ENCODE measurements around the gene EPHB1.

GRCh38 chr3:135033737-135034136 is 238.7 kb downstream of the EPHB1 start:
- no peak for TF ChIP-seq CREM (CRISPR knock-in tag; IDR thresholded peaks at IDR 0.05)
- TF ChIP-seq TCF7 (CRISPR knock-in tag; IDR thresholded peaks at IDR 0.05; ENCODE audit: low read depth): no peak
- TF ChIP-seq NFYB (CRISPR knock-in tag; conservative IDR thresholded peaks at IDR 0.05; ENCODE audit: low read depth): no peak
- no peak for TF ChIP-seq ZNF232 (CRISPR knock-in tag; IDR thresholded peaks at IDR 0.05)
- no peak for TF ChIP-seq ATF2 (CRISPR knock-in tag; IDR thresholded peaks at IDR 0.05; ENCODE audit: borderline replicate concordance, low read depth)
- TF ChIP-seq TP53 (CRISPR knock-in tag; IDR thresholded peaks at IDR 0.05): no peak
- TF ChIP-seq, protein P1, sequence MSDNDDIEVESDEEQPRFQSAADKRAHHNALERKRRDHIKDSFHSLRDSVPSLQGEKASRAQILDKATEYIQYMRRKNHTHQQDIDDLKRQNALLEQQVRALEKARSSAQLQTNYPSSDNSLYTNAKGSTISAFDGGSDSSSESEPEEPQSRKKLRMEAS (CRISPR knock-in tag; IDR thresholded peaks at IDR 0.05): no peak
- TF ChIP-seq, protein P2, sequence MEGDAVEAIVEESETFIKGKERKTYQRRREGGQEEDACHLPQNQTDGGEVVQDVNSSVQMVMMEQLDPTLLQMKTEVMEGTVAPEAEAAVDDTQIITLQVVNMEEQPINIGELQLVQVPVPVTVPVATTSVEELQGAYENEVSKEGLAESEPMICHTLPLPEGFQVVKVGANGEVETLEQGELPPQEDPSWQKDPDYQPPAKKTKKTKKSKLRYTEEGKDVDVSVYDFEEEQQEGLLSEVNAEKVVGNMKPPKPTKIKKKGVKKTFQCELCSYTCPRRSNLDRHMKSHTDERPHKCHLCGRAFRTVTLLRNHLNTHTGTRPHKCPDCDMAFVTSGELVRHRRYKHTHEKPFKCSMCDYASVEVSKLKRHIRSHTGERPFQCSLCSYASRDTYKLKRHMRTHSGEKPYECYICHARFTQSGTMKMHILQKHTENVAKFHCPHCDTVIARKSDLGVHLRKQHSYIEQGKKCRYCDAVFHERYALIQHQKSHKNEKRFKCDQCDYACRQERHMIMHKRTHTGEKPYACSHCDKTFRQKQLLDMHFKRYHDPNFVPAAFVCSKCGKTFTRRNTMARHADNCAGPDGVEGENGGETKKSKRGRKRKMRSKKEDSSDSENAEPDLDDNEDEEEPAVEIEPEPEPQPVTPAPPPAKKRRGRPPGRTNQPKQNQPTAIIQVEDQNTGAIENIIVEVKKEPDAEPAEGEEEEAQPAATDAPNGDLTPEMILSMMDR (IDR thresholded peaks at IDR 0.05): no peak
- no peak for TF ChIP-seq MYBL2 (CRISPR knock-in tag; IDR thresholded peaks at IDR 0.05)
- no peak for TF ChIP-seq ETV6 (CRISPR knock-in tag; IDR thresholded peaks at IDR 0.05)
- no peak for TF ChIP-seq ATF1 (CRISPR knock-in tag; IDR thresholded peaks at IDR 0.05)
- no peak for TF ChIP-seq GABPB1 (CRISPR knock-in tag; IDR thresholded peaks at IDR 0.05)
- TF ChIP-seq ELF4 (CRISPR knock-in tag; IDR thresholded peaks at IDR 0.05; ENCODE audit: low read depth): no peak
- TF ChIP-seq, protein P3, sequence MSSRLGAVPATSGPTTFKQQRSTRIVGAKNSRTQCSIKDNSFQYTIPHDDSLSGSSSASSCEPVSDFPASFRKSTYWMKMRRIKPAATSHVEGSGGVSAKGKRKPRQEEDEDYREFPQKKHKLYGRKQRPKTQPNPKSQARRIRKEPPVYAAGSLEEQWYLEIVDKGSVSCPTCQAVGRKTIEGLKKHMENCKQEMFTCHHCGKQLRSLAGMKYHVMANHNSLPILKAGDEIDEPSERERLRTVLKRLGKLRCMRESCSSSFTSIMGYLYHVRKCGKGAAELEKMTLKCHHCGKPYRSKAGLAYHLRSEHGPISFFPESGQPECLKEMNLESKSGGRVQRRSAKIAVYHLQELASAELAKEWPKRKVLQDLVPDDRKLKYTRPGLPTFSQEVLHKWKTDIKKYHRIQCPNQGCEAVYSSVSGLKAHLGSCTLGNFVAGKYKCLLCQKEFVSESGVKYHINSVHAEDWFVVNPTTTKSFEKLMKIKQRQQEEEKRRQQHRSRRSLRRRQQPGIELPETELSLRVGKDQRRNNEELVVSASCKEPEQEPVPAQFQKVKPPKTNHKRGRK (CRISPR knock-in tag; IDR thresholded peaks at IDR 0.05; ENCODE audit: borderline replicate concordance): no peak
